Hematopoietic multipotent progenitor cell (in vitro differentiated cells): ENCODE data around the gene TMEM131L. TPM values are rescaled to one million over a fixed set of nuclear protein-coding genes. Genes with fewer than 3 reads are reported as not detected.
"Not testable (repeated sequence)": the region's sequence is repeated elsewhere in the genome, so short reads cannot be mapped to it uniquely, and the experiment has no call there.

Source experiments
- DNase-seq, 3 donors: peaks; one replicate each; pipeline ENCODE4 v3.0.0-alpha.2; 2011 to 2015; ENCODE audit warnings: low read depth in 2 of 3, low spot score in 2 of 3
- total RNA-seq: library from RNA; depleted of rRNA; stranded (reverse); fragments of >200 nt; gene quantifications from one replicate; pipeline ENCODE4 v1.2.3, GENCODE V29; 2012

Gene TMEM131L
- total RNA-seq, 1 donor = 19.7 TPM

DNA sequence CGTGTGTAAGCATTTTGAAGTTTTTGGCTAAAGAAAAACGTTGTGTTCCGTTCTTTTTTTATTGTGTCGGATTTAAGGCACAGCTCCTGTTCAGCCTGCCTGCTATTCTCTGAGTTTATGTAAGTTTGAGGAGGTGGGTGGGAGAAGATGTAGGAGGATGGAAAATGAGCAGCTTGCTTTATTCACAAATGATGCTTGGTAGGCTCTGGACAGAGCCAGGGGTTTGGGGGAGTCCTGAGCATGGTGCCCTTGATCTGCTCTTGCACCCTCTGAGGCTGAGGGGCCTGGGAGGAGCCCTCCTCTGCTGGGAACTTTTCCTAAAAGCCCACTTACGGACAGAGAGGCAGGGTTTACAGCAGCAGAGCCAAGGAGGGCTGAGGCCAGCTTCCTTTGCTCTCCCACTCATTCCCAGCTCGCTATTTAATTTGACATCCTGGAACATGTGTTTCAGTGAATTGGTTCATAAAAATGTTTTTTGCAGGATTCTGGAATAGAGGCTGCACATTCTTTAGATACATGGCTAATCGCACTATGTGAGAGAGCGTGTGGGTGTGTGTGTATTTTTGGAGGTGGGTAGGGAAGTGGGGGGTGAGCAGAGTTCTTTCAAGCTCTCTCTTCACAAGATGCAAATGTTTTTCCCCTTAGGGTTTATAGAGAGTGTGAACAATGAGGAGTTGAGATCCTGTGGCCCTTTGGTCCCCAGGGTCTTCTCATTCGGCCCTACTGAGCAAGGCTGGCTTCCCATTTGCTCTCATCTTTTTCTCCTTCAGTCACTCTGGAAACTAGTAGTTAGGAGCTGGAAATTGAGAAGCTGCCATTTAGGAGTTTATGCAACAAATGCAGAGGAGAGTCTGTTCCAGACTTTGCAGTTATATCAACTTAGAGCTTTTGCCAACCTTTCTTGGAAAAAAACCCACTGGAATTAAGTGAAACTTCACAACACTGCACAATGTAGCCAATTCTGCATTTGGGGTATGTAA lies 32.1 kb downstream of the TMEM131L start:
- no peak for DNase-seq

DNA sequence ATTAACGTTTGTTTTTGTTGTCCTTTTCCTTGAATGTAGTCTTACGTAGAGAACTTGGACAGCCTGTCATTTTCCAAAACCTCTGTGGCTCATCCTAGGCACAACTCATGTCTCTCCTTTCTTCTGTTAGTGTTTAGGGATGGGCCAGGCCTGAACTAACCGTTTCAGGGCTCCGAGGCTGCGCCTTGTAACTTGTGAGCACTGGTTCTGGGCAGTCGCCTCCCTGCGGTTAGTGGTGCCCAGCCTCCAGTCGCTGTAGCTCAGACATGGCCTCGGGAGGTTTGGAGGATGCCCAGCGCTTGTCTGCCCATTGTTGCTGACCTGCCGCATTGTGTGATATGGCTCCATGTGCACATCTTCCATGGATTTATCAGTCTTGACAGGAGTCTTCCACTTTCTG lies 32.8 kb downstream of the TMEM131L start:
- DNase-seq = no peak

DNA sequence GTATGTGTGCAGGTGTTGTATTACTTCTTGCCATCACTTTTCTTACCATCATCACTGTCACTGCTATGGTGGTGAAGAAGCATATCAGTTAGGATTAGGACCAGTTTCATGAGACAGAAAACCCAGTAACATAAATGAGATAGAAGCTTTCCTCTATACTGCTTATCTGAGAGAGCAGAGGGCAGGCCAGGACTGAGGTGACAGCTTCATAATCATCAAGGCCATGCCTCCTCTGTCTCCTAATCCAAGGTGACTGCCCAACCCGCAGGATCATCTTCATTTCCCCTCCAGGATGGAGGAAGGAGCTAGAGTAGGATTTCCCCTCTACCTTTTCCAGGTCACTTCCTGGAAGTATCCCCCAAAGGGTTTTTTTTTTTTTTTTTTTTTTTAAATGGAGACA lies 35.4 kb downstream of the TMEM131L start:
- DNase-seq = no peak

- DNase-seq = no peak
These were observed 36.4 kb downstream of the TMEM131L start for GRCh38 chr4:153502584-153502983.

DNA sequence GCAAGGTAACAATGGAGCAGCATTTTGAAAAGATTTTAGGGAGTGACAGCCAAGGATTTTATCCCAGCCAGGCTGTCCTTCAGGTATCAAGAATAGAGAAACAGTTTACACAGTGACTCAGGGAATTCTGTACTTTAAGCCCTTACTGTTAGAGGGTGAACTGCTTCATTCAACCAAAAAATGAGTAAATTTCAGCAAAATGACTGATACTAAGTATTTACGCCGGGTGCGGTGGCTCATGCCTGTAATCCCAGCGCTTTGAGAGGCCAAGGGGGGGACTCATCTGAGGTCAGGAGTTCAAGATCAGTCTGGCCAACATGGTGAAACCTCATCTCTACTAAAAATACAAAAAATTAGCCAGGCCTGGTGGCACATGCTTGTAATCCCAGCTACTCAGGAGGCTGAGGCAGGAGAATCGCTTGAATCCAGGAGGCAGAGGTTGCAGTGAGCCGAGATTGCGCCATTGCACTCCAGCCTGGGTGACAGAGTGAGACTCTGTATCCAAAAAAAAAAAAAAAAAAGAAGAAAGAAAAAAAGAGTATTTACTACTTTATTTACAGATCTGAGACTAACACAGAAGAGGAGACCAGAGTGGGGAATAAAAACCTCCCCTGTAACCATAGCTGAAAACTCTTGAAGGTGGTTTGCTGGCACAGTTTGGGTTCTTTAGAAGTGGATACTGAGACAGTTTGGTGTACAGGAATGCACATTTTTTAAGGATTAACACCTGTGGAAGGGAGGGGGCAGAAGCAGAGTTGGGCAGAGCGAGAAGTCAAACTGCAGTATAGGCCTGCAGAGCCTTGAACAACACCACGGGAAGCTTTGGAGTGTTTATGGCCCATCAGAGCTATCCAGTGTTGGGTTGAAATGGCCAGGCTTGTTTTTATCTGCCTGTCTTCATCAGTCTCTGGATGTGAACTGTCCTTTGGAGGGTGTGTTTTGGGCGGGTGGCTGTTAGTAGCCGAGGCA lies 40.5 kb downstream of the TMEM131L start:
- DNase-seq = no peak

DNA sequence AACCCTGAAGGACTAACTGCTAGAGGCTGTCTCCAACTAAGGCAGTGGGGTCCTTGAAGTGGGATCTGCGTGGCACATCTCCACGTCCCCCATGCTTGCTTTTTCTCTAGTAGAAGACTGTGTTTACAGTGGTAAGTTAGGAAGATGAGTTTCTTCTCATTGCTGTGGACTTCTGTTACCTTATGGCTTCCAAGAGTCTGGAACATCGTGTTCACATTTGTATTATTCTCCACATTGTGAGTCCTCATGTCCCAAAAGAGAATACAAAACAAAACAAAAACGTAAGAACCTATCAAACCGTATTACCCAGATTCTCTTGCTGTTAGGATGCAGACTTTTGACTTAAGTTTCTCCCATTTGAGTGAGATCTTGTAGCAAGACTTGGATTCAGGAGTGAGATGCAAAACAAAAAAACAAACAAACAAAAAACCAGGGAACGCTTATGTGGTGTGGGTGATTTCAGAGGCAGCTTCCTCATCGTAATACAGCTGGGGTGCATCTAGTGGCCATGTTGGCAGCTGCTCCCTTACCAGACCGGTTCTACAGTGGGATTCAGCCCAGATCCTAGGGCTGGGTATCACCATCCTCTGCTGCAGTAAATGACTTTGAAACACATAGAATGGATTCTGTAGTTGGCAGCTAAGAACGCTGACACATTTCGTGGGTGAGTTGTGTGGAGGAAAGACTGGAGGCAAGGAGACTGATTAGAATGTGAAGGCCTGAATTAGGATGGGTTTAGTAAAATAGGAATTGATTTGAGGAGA lies 41.3 kb downstream of the TMEM131L start:
- no peak for DNase-seq

DNA sequence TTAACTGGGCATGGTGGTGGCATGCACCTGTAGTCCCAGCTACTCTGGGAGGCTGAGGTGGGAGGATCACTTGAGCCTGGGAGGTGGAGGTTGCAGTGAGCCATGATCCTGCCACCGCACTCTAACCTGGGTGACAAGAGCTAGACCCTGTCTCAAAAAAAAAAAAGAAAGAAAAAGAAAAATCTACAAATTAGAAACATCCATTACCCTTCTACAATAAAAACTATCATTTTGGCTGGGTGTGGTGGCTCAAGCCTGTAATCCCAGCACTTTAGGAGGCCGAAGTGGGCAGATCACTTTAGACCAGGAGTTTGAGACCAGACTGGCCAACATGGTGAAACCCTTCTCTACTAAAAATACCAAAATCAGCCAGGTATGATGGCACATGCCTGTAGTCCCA lies 43.1 kb downstream of the TMEM131L start:
- DNase-seq = not testable (repeated sequence)

DNA sequence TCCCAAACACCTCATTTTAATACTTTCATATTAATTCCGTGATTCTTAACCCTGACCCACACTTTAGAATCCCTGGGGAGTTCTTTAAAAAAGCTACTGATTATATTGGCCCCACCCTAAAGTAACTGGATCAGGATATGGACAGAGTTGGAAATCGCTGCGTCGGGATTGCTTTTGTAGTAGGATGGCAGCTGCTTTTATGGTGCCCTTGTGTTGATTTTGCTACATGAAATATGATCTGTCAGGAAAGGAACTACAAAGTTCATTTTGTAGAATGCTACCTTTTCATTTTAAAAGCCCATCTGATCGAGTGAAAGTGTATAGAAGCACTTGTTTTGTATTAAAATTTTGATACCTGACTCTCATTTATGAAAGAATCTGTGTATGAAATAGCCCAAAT lies 43.6 kb downstream of the TMEM131L start:
- no peak for DNase-seq

DNA sequence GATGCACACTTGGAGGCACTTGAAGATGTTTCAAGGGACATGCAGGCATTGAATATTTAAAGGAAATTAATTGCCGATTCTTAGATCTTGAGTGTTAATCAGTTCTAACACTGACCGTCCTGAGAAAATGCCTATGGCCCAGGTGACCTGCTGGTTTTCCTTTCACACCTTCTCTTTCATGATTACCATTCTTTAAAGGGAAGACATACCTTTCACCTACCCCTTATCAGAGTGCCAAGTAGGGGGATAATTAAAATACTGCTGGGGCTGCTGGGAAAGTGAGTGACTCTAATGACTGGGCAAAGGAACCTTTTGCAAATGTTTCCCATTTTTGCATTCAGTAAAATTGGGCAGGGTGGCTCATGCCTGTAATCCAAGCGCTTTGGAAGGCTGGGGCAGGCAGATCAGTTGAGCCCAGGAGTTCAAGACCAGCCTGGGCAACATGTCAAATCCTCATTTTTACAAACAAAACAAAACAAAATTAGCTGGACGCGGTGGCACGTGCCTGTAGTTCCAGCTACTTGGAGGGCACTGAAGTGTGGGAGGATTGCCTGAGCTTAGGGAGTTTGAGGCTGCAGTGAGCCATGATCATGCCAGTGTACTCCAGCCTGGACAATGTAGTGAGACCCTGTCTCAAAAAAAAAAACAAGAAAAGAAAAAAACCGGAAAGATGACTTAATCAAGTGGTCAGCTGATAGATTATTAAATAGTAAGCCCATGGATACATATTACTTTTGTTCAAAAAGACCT lies 44.3 kb downstream of the TMEM131L start:
- DNase-seq = no peak

GRCh38 chr4:153511104-153511503 lies 44.9 kb downstream of the TMEM131L start:
- no peak for DNase-seq

DNA sequence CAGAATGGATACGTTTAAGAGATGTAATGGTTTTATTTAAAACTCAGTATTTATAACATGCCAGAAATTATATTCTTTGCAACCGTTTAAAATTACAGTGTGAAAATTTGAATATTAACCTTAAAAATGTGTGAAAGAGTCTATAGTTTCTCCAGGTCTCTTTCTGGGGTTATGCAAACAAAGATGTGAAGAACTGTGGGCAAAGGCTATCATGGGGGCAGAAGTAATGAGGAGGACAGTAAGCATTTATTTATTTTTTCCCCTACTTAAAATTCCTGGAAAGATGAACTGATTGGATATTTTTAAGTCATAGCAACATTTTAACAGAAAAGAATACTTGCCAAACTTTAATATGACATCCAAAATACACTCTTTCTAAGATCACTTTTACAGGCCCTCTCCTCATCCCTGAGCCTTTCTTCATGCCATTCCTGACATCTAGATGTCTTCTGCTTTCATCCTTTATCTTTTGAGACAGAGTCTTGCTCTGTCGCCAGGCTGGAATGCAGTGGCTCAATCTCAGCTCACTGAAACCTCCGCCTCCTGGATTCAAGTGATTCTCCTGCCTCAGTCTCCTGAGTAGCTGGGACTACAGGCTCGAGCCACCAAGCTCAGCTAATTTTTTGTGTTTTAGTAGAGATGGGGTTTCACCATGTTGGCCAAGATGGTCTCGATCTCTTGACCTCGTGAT lies 46.1 kb downstream of the TMEM131L start:
- DNase-seq = no peak

GRCh38 chr4:153512952-153513500 lies 46.9 kb downstream of the TMEM131L start:
- DNase-seq = no peak

DNA sequence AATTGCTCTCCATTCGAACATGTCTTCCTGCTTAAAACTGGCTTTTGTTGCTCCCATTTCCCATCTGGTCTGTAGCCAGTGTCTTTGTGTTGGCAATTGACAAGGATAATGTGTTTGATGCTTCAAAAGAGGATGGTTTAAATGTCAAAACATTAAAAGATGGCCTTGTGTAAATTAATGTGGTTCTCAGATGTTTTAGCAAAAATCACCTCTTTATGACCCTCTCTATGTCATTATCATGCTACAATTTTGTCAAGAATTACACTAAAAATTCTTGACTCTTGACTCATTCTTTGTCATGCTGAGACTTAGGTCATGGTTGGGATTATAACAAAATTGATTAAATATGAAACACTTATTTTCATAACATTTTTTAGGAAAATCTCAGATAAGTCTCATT lies 47.4 kb downstream of the TMEM131L start:
- DNase-seq = no peak

- DNase-seq = no peak
These were observed 47.9 kb downstream of the TMEM131L start for GRCh38 chr4:153514001-153514526.

DNA sequence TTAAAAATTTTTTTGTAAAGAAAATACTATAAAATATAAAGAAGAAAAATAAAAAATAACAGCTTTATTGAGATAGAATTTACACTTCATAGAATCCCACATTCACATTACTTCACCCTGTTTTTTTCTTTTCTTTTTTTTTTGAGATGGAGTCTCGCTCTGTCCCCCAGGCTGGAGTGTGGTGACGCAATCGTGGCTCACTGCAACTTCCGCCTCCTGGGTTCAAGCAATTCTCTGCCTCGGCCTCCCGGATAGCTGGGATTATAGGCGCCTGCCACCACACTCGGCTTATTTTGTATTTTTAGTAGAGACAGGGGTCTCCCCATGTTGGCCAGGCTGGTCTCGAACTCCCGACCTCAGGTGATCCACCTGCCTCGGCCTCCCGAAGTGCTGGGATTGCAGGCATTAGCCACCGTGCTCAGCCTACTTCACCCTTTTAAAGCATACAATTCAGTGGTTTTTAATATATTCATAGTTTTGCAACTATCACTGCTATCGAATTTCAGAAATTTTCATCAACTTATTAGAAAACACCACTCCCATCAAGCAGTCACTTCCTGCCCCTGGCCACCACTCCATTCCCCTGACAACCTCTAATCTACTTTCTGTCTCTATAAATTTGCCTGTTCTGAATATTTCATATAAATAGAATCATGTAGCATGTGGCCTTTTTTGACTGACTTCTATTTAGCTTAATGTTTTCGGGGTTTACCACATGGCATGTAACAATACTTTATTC lies 48.7 kb downstream of the TMEM131L start:
- no peak for DNase-seq

GRCh38 chr4:153517159-153517558 lies 51.0 kb downstream of the TMEM131L start:
- DNase-seq = no peak

GRCh38 chr4:153518001-153518400 lies 51.8 kb downstream of the TMEM131L start:
- no peak for DNase-seq
